Endothelial cell of umbilical vein (primary cell): ENCODE results near the gene C19orf25. TPM values are rescaled to one million over a fixed set of nuclear protein-coding genes. Genes with fewer than 3 reads are reported as not detected.

ENCODE experiments used
- BruUV-seq: library from RNA; stranded (reverse); fragments of 400-500 nt; replicated peaks from 2 replicates; lab custom pipeline; 2021; lab: Mats Ljungman, UMichigan
- CTCF ChIA-PET: fragments of 300-600, 350-600 bp; sonication (Branson Sonifier 250); formaldehyde crosslinking; loops from one replicate; lab custom pipeline; 2021; ENCODE audit warnings: antibody characterized with exemption, inconsistent platforms; lab: Charles Lee
- POLR2A ChIA-PET: fragments of 300-600, 350-600 bp; sonication (Branson Sonifier 250); formaldehyde crosslinking; loops from one replicate; lab custom pipeline; 2021; ENCODE audit warnings: antibody characterized with exemption, inconsistent platforms; lab: Charles Lee
- DNase-seq: peaks from one replicate; pipeline ENCODE4 v3.0.0-alpha.2; 2011; ENCODE audit warnings: low read depth, low spot score
- FAIRE-seq: peaks from 2 replicates; lab custom pipeline; 2011; peaks lifted over from hg19 to GRCh38; lab: Jason Lieb, UNC
- H2AFZ ChIP-seq: 2 replicates; pipeline ENCODE4 v1.6.0; 2012; ENCODE audit warnings: low read depth, low read length, control low read depth, inconsistent platforms
- H3K27ac ChIP-seq: 2 replicates; pipeline ENCODE4 v1.5.1; 2011; ENCODE audit warnings: low read depth, mild to moderate bottlenecking, control low read depth, low read length, moderate library complexity; ENCODE audit not compliant: insufficient read depth
- H3K27me3 ChIP-seq, 2 experiments: 2 replicates each; pipeline versions ENCODE4 v1.6.0 to v1.6.1; 2011; ENCODE audit warnings: low read length in 2 of 2, mixed read lengths in 1 of 2; ENCODE audit not compliant: control insufficient read depth in 2 of 2, insufficient read depth in 2 of 2
- H3K36me3 ChIP-seq, 2 experiments: 2 replicates in 1 of 2; 3 replicates in 1 of 2; pipeline ENCODE4 v1.5.1; 2011; ENCODE audit warnings: low read length in 2 of 2, mild to moderate bottlenecking in 1 of 2, moderate library complexity in 1 of 2; ENCODE audit not compliant: control insufficient read depth in 2 of 2, insufficient read depth in 2 of 2; ENCODE audit errors: extremely low read depth in 1 of 2
- H3K4me1 ChIP-seq: 3 replicates; pipeline ENCODE4 v1.5.1; 2011; ENCODE audit warnings: mild to moderate bottlenecking, low read length; ENCODE audit not compliant: control insufficient read depth, insufficient read depth; ENCODE audit errors: extremely low read depth
- H3K4me2 ChIP-seq: 2 replicates; pipeline ENCODE4 v1.6.1; 2011; ENCODE audit warnings: low read length, control low read depth, mixed read lengths; ENCODE audit not compliant: insufficient read depth
- H3K4me3 ChIP-seq, 3 experiments: fragments of 200-600 bp in 1 of 3; sonication (generic), shearing (Covaris generic) in 1 of 3; replicated peaks in 1 of 3; 2 replicates each; pipeline ENCODE4 v1.5.1; 2011 to 2016; ENCODE audit warnings: control low read depth in 3 of 3, low read length in 3 of 3, mild to moderate bottlenecking in 2 of 3, inconsistent platforms in 1 of 3, low read depth in 1 of 3, moderate library complexity in 1 of 3; ENCODE audit not compliant: insufficient read depth in 1 of 3
- H3K79me2 ChIP-seq: 2 replicates; pipeline ENCODE4 v1.6.0; 2012; ENCODE audit warnings: low read length, inconsistent platforms; ENCODE audit not compliant: control insufficient read depth, insufficient read depth
- H3K9ac ChIP-seq: replicated peaks from 2 replicates; pipeline ENCODE3; 2011; ENCODE audit warnings: low read length, control low read depth; ENCODE audit not compliant: insufficient read depth; ENCODE audit errors: extremely low read depth
- H3K9me1 ChIP-seq: replicated peaks from 3 replicates; pipeline ENCODE4 v1.6.0; 2011; ENCODE audit warnings: mild to moderate bottlenecking, low read length; ENCODE audit not compliant: control insufficient read depth, insufficient read depth; ENCODE audit errors: extremely low read depth
- H3K9me3 ChIP-seq: replicated peaks from 2 replicates; pipeline ENCODE4 v1.5.1; 2012; ENCODE audit warnings: low read length, inconsistent platforms; ENCODE audit not compliant: control insufficient read depth, insufficient read depth
- H4K20me1 ChIP-seq: replicated peaks from 2 replicates; pipeline ENCODE3; 2011; ENCODE audit warnings: mild to moderate bottlenecking, low read length; ENCODE audit not compliant: control insufficient read depth, insufficient read depth; ENCODE audit errors: extremely low read depth
- CTCF ChIP-seq, 2 donors: IDR thresholded peaks; 1 replicate in 1 of 2; 2 replicates in 1 of 2; pipeline ENCODE4 v1.5.1; 2011; ENCODE audit warnings: low read length in 2 of 2, mild to moderate bottlenecking in 2 of 2, moderate library complexity in 2 of 2, control low read depth in 1 of 2, inconsistent platforms in 1 of 2, low read depth in 1 of 2; ENCODE audit not compliant: insufficient read depth in 1 of 2; ENCODE audit errors: extremely low read depth in 1 of 2
- EZH2 ChIP-seq: IDR thresholded peaks from 2 replicates; pipeline ENCODE4 v1.6.1; 2012; ENCODE audit warnings: borderline replicate concordance, low read depth, mild to moderate bottlenecking, moderate library complexity, low read length, inconsistent platforms; ENCODE audit not compliant: severe bottlenecking
- FOS ChIP-seq: IDR thresholded peaks from 2 replicates; pipeline ENCODE4 v1.6.1; 2011; ENCODE audit warnings: mild to moderate bottlenecking, low read length, moderate library complexity, borderline replicate concordance; ENCODE audit not compliant: insufficient read depth
- GATA2 ChIP-seq: IDR thresholded peaks from 2 replicates; pipeline ENCODE4 v1.7.0; 2011; ENCODE audit warnings: low read depth, mild to moderate bottlenecking, moderate library complexity, mixed read lengths, low read length; ENCODE audit not compliant: insufficient read length, insufficient read depth
- JUN ChIP-seq: IDR thresholded peaks from 2 replicates; pipeline ENCODE4 v1.6.1; 2011; ENCODE audit warnings: borderline replicate concordance, low read depth; ENCODE audit not compliant: insufficient read length, insufficient read depth
- MAX ChIP-seq: IDR thresholded peaks from 2 replicates; pipeline ENCODE4 v1.6.1; 2011; ENCODE audit not compliant: insufficient read depth, insufficient read length
- MYC ChIP-seq: IDR thresholded peaks from one replicate; pipeline ENCODE4 v1.6.1; 2011; ENCODE audit warnings: mild to moderate bottlenecking, low read depth, low read length
- POLR2A ChIP-seq: IDR thresholded peaks from 2 replicates; pipeline ENCODE4 v1.6.1; 2012; ENCODE audit warnings: low read depth, mild to moderate bottlenecking, control low read depth, low read length
- POLR2AphosphoS5 ChIP-seq: IDR thresholded peaks from 2 replicates; pipeline ENCODE4 v1.6.1; 2012; ENCODE audit warnings: low read depth, mild to moderate bottlenecking, control low read depth, low read length, moderate library complexity; ENCODE audit not compliant: insufficient read depth
- dilution Hi-C: fragments of 300-500 bp; cut with MboI; formaldehyde crosslinking; loops from one replicate; pipeline ENCODE4 v1.15.0; 2019; ENCODE audit warnings: low sequenced_read_pairs; ENCODE audit not compliant: extremely low pct_ligation_motif_present
- intact Hi-C: fragments of 100-400 bp; cut with micrococcal nuclease; formaldehyde crosslinking; loops from one replicate; pipeline ENCODE4 v1.10.0; 2022
- polyA plus RNA-seq, 4 experiments: library from polyadenylated mRNA; depleted of rRNA in 3 of 4; stranded (reverse) in 3 of 4; unstranded in 1 of 4; fragments of >200 nt; gene quantifications; 2 replicates each; pipeline versions ENCODE4 v1.2.1 to v1.2.3, GENCODE V29; 2011 to 2012; ENCODE audit warnings: missing spikeins in 1 of 4
- total RNA-seq: library from RNA; stranded (reverse); gene quantifications from 2 replicates; pipeline ENCODE4 v1.2.3, GENCODE V29; 2021

Gene C19orf25
- total and polyA plus RNA-seq, 2 donors (not counting 3 experiments of a cell fraction or from before 2014, with no cell fraction given), result 28.0 to 34.6 TPM

- H3K4me3 ChIP-seq, result no peak overlapping the region
- no peak for FAIRE-seq
- ChIA-PET CTCF (no interaction called here), POLR2A (no interaction called here)
- BruUV-seq, result no TSS peak
- intact Hi-C loops, result no loop called here
- H3K4me1 ChIP-seq, result no peaks in the 10 kb centered on the region
- H4K20me1 ChIP-seq, result no peaks in the 10 kb centered on the region
- no peaks in the 10 kb centered on the region for H3K79me2 ChIP-seq
- no peak overlapping the region for H3K4me2 ChIP-seq
- no peak overlapping the region for H3K9ac ChIP-seq
- H3K27me3 ChIP-seq, result peaks cover 5 to 11% of the 10 kb centered on the region in 2 experiments
- dilution Hi-C loops, result no loop called here
- no peak for TF ChIP-seq JUN
- TF ChIP-seq POLR2A, result no peak
- TF ChIP-seq EZH2, result no peak
- no peak for TF ChIP-seq FOS
- no peak for TF ChIP-seq POLR2AphosphoS5
- no peak for TF ChIP-seq MYC
- TF ChIP-seq GATA2, result no peak
- TF ChIP-seq MAX, result no peak
- no peak for TF ChIP-seq CTCF (IDR thresholded peaks at IDR 0.05; ENCODE audit: extremely low read depth in 1 of 2, insufficient read depth in 1 of 2, low read depth in 1 of 2, low read length in 2 of 2)
- H3K36me3 ChIP-seq, result no peaks in the 10 kb centered on the region
- no peak for DNase-seq
- H3K27ac ChIP-seq, result no peak overlapping the region
- no peak overlapping the region for H2AFZ ChIP-seq
- H3K9me3 ChIP-seq, result no peaks in the 10 kb centered on the region
- no peaks in the 10 kb centered on the region for H3K9me1 ChIP-seq
Observed at GRCh38 chr19:1505991-1506881, 27.2 kb upstream of the C19orf25 start.
